ENCODE measurements around the gene ZNF574.
"Not testable (repeated sequence)": the region's sequence is repeated elsewhere in the genome, so short reads cannot be mapped to it uniquely, and the experiment has no call there.

The ZNF574 gene

GRCh38 chr19:42080764-42081375 is 4.9 kb downstream of the ZNF574 start:
- no peak for DNase-seq

GRCh38 chr19:42081584-42082203 is 5.7 kb downstream of the ZNF574 start:
- no peak for DNase-seq

GRCh38 chr19:42083537-42083936 is 7.6 kb downstream of the ZNF574 start:
- no peak for DNase-seq

GRCh38 chr19:42086188-42086736 is 10.3 kb downstream of the ZNF574 start:
- DNase-seq: no peak

- no peak for DNase-seq
Measured at GRCh38 chr19:42086770-42087550, 11.0 kb downstream of the ZNF574 start.

GRCh38 chr19:42088471-42089190 is 12.7 kb downstream of the ZNF574 start:
- no peak for DNase-seq

- DNase-seq: no peak
Measured at GRCh38 chr19:42089191-42089750, 13.3 kb downstream of the ZNF574 start.

GRCh38 chr19:42089772-42090171 is 13.8 kb downstream of the ZNF574 start:
- DNase-seq: no peak

- no peak for DNase-seq
Measured at GRCh38 chr19:42090672-42091071, 14.7 kb downstream of the ZNF574 start.

- DNase-seq: no peak
Measured at GRCh38 chr19:42091300-42091699, 15.3 kb downstream of the ZNF574 start.

- no peak for DNase-seq
Measured at GRCh38 chr19:42091742-42092141, 15.8 kb downstream of the ZNF574 start.

- DNase-seq: no peak
Measured at GRCh38 chr19:42092350-42092749, 16.4 kb downstream of the ZNF574 start.

- DNase-seq: no peak
Measured at GRCh38 chr19:42093505-42093904, 17.5 kb downstream of the ZNF574 start.

GRCh38 chr19:42093926-42094325 is 18.0 kb downstream of the ZNF574 start:
- no peak for DNase-seq

- DNase-seq: no peak
Measured at GRCh38 chr19:42095142-42095813, 19.3 kb downstream of the ZNF574 start.

- no peak for DNase-seq
Measured at GRCh38 chr19:42095814-42096230, 19.9 kb downstream of the ZNF574 start.

GRCh38 chr19:42096255-42096837 is 20.4 kb downstream of the ZNF574 start:
- DNase-seq: no peak

GRCh38 chr19:42097461-42097860 is 21.5 kb downstream of the ZNF574 start:
- DNase-seq: no peak

GRCh38 chr19:42098781-42099180 is 22.8 kb downstream of the ZNF574 start:
- DNase-seq: no peak

- DNase-seq: no peak
Measured at GRCh38 chr19:42099336-42099925, 23.5 kb downstream of the ZNF574 start.

GRCh38 chr19:42100241-42100640 is 24.3 kb downstream of the ZNF574 start:
- not testable (repeated sequence) for DNase-seq
